GM19238 (cell line): Measurements from ENCODE around the gene POU2AF2.
"Not testable (repeated sequence)": the region's sequence is repeated elsewhere in the genome, so short reads cannot be mapped to it uniquely, and the experiment has no call there.

ENCODE experiments used
- DNase-seq: peaks from one replicate; pipeline ENCODE4 v3.0.0; 2011; ENCODE audit warnings: low spot score; ENCODE audit not compliant: insufficient read length

The POU2AF2 gene

DNA sequence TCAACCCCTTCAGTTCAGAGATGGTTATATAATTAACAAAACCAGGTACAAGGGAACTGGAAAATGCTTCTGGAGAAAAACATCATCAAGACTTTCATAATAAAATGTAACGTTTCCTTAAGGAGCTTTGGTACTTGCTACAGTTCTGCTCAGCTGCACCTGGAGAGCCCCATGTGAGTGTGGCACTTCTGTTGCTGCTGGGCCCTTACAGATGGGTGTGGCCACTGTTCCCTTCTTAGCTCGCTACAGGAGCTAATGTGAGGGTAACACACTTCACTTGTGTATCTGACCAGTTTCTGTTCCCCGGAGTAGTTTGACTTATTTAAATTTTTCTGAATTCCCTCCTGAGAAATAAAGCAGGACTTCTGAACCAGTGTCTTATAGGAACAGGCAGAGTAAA is 56.8 kb downstream of the POU2AF2 start:
- DNase-seq = no peak

DNA sequence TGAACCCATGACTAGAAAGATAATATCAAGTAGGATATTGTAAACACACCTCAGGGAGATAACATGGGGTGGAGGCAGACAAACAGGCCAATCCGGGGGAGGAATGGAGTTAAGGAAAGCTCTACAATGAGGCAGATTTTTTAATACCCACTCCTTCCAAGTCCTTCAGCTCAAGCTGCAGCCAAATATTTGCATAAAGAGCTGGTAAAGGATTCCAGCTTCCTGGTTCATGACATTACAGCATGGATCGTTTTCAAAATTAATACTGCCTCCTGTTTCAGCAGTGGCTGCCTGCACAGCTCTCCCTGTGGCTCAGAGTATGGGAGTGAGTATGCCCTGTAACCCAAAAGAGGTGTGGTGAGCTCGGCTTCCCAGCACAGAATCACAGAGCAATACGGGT is 57.9 kb downstream of the POU2AF2 start:
- no peak for DNase-seq

DNA sequence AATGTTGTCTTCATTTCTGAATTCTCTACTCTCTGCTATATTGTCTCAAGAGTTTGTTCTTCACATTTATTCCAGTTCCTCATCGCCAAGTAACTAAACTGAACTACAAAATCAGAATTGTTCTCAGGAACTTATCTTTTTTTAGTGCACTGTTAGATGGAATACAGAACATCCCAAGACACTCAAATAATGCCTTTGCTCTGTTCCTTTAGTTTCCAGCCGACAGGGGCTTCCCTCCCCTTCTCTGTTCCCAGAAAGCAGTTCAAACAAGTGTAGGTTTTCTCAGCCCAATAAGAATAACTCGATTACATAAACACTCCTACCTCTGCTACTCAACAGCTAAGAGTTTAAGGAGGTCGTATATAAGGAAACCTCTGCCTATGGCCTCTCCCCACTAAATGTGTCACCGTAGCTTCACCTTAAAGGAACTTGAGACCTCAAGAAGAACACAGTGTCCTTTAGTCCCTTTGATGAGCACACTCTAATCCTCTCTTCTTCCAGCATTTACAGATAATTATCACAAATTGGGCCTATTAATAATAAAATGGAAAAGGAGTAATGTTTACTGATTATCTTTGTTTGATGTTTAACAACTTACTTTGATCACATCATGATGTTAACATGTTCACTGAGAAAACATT is 59.8 kb downstream of the POU2AF2 start:
- no peak for DNase-seq

DNA sequence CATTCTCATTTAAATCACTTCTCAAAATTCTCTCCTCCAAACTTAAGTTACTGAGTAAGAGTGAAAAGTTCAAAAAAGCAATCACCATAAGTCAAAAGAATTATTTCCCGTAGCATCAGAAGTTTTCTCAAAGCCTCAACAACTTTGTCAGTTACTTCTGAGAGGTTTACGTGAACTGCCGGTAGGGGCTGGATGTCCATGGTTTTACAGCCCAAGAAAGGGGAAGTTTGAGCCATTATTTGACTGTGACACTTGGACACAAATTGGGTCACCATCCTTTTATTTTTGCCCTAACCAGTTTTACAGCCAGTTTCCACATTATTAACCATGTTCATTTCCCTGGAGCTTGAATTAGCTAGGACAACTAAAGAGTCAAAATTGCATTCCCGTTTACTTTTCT is 60.4 kb downstream of the POU2AF2 start:
- DNase-seq = no peak

DNA sequence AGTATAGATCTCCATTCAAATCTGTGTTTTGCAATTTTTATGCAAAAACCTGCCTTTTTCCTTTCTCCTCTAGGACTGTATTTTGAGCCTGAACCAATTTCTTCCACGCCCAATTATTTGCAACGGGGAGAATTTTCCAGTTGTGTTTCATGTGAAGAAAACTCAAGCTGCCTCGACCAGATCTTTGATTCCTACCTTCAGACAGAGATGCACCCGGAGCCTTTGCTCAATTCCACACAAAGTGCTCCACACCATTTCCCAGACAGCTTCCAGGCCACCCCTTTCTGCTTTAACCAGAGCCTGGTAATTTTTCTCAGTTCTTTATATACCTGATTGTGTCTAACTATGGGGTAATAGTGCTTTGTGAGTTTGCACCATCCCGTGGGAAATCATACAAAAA is 60.8 kb downstream of the POU2AF2 start:
- no peak for DNase-seq

DNA sequence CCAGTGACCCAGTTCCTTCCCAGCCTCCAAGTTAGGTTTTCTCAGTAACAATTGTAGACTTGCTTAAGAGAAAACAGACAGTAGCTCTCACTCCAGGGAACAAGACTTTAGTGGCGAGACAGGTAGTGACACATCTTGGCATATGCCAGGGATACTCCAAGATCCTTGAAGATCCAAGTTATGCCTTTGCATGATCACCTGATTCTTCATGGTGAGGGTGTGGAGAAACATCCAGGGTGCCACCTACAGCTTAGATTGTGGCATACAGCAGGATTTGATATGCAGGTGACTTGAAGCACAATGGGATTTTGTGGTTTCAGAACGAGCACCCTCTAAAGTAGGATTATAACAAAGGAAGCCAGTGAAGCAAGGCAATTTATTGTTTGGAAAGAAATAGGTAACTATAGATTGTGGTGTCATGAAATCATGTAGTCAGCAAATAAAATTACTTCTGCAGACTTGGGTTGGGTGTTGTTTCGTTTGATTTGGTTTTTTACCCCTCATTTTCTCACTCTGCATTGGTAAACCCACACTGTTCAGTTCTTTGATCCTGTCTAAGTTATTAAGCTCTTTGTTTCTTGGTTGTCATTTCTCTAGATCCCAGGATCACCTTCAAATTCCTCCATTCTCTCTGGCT is 62.1 kb downstream of the POU2AF2 start:
- DNase-seq = no peak

DNA sequence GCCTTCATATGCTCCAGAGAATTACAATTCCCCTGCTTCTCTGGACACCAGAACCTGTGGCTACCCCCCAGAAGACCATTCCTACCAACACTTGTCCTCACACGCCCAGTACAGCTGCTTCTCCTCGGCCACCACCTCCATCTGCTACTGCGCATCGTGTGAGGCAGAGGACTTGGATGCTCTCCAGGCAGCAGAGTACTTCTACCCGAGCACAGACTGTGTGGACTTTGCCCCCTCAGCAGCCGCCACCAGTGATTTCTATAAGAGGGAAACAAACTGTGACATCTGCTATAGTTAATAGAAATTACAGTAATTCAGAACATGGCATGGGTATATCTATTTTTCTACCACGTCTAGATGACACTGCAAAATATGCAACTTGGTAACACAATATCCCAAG is 62.6 kb downstream of the POU2AF2 start:
- no peak for DNase-seq

DNA sequence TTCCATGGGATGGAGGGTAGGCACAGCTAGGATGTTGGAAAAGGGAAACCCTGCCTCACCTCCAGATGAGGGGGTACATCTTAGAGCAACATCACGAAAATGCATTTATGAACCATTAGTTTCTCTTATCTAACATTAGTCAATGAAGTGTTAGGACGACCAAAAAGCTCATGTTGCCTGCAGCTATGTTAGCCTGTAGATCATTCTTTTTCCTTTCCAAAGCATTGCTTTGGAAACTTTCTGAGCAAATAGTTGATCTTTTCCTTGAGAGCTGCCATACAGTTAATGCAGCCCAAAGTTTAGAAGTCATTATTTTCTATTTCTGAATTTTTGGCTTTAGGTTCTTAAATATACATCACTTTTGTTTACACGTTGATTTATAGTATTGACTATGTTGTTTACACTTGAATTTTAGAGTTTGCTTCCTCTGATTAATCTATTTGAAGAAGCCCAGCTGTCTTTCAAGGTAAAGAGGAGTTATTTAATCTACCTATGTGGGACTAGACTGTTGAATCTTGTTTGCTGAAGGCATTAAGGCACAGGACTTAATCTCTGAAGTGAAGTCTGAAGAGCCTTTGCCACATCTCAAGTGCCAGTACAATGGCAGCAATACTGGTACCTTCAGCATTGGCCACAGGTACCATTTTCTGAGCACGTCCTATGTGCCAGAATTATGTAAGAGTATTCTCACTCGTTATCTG is 63.8 kb downstream of the POU2AF2 start:
- no peak for DNase-seq

DNA sequence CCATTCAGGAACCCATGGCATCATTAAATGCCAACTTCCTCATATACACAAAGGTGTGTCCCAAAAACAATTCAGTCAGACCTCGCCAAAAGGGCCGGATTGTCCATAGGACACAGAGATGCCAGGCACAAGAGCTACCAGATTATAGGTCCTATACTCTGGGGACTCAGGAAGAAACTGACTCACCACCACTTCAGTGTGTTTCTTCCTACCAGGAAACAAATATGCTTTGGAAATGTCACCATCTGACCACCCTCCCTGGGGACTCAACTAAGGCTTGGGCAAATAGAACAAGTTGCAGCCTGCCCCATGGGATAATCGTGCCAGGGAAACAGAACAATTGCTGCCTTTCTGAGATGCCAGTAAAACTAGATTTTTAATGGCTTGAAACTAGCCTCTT is 64.6 kb downstream of the POU2AF2 start:
- no peak for DNase-seq

DNA sequence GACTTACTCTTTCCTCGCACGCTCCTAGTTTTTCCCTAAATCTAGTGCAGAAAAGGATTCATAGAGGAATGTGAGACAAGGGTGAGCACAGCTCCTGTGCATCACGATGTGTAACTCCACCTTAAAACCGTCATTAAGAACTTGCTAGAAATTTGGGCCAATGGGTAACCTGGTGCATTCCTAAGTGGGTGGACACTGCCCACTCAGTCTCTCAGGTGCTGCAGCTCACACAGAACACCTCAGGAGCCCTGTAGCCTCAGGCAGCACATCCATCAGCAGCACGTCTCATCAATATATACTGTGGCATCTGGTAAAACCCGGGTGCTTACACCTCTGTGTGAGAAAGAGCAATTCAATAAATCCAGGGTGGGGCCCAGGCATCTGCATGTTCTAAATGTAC is 65.2 kb downstream of the POU2AF2 start:
- DNase-seq = no peak

DNA sequence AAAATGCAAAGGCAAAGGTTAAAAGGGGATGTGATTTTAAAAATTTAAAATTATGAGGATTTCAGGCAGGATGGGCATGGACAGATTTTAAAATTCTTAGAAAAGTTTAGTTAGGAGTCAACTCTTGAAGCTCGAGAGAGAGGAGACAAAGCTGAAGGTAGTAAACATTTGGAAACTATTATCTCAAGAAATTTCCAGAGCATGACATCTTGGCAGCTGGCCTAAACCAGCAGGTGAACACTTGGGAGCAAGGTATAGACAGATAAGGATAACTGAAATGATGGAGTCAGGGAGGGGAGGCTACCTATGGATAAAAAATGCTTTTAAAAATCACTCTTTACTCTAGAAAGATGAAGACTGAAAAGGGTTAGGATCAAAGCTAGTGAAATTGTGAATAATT is 66.6 kb downstream of the POU2AF2 start:
- no peak for DNase-seq

DNA sequence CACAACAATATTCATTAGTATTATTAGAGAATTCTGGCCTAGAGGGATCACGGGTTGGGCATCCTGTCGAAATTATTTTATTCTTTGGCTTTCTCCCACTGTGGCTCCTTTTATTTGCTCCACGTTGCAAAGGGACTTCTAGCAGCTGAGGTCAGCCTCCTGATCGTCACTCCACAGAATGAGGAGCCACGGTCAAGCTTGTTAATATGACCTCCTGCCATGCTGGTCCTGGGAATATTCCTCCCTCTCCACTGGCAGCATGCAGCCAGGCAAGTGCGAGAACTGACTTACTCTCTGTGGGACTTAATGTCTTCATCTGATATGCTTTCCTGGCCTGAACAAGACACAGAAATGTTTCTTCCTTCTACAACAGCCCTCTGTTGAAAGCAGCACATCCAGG is 73.8 kb downstream of the POU2AF2 start:
- no peak for DNase-seq

DNA sequence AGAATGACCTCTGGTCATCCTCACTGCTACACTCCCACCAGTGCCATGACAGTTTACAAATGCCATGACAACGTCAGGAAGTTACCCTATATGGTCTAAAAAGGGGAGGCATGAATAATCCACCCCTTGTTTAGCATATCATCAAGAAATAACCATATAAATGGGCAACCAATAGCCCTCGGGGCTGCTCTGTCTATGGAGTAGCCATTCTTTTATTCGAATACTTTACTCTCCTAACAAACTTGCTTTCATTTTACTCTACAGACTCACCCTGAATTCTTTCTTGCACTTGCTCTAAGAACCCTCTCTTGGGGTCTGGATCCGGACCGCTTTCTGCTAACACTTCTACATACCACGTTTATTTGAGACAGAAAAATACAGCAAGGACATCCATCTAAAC is 74.7 kb downstream of the POU2AF2 start:
- DNase-seq = not testable (repeated sequence)

DNA sequence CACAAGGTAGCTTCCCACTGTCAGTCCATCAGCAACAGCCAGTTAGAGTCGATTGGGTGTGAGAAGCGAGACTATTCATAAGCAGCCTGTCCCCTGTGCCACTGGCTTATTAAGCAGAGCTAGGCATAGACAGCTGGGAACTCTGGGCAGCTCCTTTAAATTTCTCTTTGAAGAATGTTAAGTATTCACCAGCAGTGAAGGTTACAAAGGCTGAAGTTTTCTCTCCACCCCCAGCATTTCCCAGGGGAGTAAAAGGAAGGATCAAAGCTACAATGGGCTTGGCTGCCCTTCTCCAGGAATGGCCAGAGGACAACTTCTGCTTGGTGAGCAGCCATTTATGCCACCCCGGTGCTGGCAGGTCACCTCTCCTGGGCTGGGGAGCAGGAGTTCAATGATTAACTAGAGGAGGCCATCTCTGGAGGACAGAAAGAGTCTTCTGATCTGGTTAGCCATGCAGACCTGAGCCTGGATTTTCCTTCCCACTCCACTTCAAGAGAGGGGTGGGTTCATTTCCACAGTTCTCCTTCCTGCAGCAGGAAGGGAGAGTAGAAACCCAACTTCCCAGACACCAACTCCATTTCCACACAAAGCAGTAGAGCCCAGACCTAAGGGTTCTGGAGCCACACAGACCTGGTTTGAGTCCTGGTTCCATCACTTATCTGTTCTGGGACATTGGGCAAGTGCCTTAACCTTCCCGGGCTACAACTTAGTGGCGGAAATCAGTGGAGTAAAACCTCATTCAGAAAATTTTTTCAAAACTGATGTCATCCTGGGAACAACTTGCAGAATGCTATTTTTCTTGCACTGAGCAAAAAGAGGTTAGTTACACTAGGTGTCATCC is 75.4 kb downstream of the POU2AF2 start:
- DNase-seq = no peak

DNA sequence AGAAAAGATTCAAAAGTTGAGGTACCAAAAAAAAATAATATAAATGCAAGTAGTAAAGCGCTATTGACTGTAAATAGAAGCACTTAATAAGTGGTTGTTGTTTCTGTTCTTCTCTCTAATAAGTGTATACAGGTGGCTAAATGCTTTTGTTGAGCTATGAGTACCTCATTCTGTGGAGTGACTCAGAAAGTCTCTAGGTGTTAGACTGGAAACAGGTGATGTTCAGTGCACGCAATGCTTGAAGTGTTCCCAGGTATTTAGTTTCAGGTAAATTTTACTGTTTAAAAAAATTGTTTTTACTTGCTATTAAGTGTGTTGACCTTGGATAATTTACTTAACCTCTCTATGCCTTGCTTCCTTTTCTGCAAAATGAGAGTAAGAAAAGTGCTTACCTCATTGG is 77.0 kb downstream of the POU2AF2 start:
- DNase-seq = no peak

DNA sequence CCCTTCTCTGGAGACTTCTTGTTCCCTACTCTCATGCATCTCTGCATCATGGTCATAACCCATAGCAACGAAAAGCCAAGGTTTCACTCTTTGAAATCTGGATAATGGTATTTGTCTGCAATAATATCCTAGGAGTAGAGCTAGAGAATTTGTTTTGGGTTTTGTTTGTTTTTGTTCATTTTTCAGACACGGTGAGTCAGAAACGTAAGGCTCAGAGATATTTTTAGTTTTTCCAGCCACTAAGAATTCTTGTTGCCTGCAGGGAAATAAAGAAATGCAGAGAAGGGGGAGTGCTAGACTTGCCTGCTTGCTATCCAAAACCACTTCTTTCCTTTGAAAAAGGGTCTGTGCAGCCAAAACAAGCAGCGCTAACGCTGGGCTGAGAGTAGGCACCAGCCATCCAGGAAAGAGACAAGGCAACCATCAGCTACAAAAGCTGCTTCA is 78.8 kb downstream of the POU2AF2 start:
- DNase-seq = no peak

DNA sequence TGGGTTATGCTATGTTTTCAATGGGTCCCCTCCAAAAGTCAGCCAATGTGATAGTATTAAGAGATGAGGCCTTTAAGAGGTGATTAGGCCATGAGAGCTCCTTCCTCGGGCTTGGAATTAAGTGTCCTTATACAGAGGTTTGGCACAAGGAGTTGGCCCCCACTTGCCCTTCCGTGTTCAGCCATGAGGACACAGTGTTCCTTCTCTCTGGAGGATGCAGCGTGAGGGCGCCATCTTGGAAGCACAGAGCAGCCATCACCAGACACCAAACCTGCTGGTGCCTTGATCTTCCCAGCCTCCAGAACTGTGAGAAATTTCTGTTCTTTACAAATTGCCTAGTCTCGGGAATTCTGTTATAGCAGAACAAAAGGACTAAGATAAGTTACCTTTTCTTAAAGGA is 79.7 kb downstream of the POU2AF2 start:
- DNase-seq = no peak

DNA sequence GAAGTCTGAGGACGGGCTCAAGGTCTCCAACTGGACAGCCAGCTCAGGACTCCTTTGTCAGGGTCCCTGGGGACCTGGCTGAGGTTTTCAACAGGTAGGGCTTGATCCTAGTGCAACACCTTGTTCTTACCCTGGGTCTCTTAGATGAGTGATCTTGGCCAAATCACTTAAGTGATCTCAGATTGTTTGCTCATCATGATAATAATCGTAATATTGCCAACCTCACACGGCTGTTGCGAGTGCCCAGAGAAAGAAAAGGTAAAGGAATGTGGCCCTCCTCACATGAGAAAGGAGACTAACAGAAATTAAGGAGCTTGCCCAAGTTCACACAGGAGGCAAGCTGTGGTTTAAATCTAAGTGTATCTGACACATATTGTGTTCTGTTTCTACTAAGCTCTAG is 81.3 kb downstream of the POU2AF2 start:
- no peak for DNase-seq

DNA sequence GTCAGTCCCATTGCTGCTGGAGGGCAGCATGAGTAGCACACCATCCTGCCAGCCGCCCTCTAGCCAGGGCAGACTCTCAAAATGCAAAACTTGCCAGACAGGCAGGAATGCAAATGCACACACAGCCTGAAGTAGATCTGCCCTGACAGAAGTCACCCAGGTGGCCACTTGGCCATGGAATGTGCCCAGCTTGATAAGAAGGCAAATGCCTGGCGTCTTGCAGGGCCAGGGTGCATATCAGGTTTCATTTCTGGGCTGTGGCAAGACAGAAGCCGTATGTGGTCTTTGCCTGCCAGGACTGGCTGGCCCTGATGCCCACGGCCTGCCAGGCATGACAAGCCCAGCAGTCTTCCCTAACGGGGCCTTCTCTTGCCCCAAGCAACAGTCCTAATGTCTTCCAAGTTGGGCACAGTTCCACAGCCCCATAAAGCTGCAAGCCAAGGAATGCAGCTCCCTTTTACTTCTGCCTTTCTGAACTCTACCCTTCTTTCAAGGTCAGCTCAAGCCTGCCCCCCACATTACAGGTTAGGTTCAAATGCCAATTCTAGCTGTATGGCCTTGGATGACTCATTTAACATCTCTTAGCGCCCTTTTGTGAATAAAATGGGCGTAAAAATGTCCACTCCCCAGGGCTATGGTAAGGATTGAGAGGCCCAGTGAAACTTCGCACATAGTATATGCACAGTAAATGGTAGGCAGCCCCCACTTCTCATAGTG is 82.5 kb downstream of the POU2AF2 start:
- DNase-seq = no peak

DNA sequence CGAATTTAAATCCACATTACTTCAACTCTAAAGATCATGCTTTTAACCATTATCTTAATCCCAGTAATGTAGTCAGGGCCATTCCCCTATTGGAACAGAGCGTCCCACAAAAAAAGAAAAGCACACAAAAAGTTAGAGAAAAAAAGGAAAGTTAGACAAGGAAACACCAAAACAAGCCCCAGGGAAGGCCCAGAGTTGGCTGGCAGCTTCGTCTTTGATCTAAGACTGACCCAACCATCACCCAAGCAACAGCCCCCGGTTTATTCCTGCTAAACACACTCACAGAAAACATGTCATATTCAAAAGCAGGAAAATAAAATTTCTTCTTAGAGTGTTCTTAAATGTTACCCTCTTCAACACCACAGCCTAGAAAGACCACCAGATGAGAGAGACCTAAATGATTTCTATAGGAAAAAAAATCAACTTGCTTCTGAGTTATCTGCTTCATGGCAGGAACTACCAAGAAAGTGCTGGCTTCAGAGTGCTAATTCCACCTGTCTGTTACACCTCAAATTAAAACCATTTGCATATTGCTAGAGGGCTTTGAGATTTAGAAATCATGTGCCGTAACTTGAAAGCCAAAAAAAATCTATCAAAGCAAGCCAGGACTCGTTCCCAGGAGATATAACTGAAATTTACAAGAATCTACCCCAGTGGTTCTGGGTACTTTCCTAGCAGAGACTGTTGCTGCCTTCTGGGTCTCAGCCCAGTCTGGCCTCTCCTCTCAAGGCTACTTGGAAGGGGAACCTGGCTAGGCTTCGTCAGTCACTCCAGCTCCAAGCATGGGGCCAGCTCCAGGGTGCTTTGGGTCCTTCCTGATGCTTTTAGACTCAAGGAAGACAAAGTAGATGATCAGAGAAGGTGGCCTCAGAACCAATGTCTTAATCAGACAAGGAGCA is 84.0 kb downstream of the POU2AF2 start:
- DNase-seq = no peak
